Measurements from ENCODE around the gene AKR7A2. TPM values are rescaled to one million over a fixed set of nuclear protein-coding genes. Genes with fewer than 3 reads are reported as not detected.

AKR7A2 gene
- total RNA-seq, 3 donors from 2014 or later, result 57.9 to 85.2 (median 72.1) TPM

- Histone ChIP-seq H3K4me3 (no peak overlapping the region), H3K4me1 (ENCODE audit: low read depth) (peaks cover 22% of the 10 kb centered on the region), H3K36me3 (ENCODE audit: low read depth) (peaks cover 3% of the 10 kb centered on the region), H3K9me3 (no peaks in the 10 kb centered on the region)
- ATAC-seq, result no peak
- no peak for TF ChIP-seq CTCF (IDR thresholded peaks at IDR 0.05)
- DNase-seq, result no peak
- intact Hi-C loops (cut with DNase I, micrococcal nuclease), result no loop called here
Observed at GRCh38 chr1:19313961-19314882, 2.3 kb upstream of the AKR7A2 start.

DNA sequence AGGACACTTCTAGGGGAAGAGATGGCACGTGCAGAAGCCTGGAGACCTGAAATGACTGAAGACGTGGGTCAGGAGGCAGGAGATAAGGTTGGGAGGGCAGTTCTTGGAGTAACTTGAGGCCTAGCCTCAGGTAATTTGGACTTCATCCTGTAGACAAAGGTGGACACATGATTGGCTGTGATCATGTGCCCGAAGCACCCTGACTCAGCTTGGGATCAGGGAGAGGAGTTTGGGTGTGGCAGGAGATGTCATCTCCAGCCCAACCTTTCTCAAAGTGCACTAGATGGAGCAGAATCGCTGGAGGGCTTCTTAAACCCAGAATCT lies 1.7 kb upstream of the AKR7A2 start:
- H3K36me3 ChIP-seq (ENCODE audit: low read depth), result peaks cover 3% of the 10 kb centered on the region
- no peak overlapping the region for H3K4me3 ChIP-seq
- no peak for DNase-seq
- intact Hi-C loops (cut with DNase I, micrococcal nuclease), result no loop called here
- no peak for TF ChIP-seq CTCF (IDR thresholded peaks at IDR 0.05)
- peaks cover 23% of the 10 kb centered on the region for H3K4me1 ChIP-seq (ENCODE audit: low read depth)
- no peaks in the 10 kb centered on the region for H3K9me3 ChIP-seq
- no peak for ATAC-seq

DNA sequence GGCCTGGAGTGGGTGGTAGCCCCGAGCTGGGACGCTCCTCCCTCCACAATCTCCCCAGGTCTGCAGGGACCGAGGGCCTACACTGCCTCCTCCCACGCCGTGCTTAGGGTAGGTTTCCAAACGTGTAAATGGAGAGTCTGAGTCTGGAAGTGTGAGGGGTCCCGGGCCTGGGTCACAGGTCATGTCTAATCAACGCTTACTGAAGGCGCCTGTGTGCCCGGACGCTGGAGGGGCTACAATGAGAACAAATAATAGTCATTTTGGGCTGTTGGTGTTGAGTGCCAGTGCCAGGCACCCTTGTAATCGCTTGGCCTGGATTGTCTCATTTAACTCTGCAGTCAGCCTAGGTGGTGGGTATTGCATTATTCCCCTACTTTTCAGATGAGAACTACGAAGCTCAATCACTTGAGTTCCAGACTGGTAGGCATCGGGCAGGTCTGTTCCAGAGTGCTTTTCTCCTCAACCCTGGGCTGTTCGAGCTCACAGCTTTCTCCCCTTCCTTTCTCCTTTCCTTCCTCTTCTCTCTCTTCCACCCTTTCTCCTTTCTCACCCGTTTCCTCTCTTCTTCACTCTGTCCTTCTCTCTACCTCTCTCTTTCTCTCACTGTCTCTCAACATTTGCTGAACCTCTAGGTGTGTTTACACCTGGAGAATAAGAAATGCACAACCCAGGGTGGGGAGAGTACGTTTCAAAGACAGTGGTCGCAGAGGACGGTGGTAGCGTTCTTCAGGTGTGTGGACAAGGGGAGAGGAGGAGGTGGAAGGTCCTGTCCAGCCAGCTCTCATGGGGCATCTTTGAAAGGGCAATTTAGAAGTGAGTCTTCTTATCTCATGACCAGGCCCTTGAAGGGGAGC lies 1.1 kb upstream of the AKR7A2 start:
- H3K4me3 ChIP-seq, result peak overlapping the region; percentile 61
- TF ChIP-seq CTCF (IDR thresholded peaks at IDR 0.05), result no peak
- DNase-seq, result peak in 1 of 3 donors; percentile 39
- H3K9me3 ChIP-seq, result no peaks in the 10 kb centered on the region
- peaks cover 3% of the 10 kb centered on the region for H3K36me3 ChIP-seq (ENCODE audit: low read depth)
- H3K4me1 ChIP-seq (ENCODE audit: low read depth), result peaks cover 27% of the 10 kb centered on the region
- peak; percentile 35 for ATAC-seq
- intact Hi-C loops (cut with DNase I, micrococcal nuclease), result no loop called here

DNA sequence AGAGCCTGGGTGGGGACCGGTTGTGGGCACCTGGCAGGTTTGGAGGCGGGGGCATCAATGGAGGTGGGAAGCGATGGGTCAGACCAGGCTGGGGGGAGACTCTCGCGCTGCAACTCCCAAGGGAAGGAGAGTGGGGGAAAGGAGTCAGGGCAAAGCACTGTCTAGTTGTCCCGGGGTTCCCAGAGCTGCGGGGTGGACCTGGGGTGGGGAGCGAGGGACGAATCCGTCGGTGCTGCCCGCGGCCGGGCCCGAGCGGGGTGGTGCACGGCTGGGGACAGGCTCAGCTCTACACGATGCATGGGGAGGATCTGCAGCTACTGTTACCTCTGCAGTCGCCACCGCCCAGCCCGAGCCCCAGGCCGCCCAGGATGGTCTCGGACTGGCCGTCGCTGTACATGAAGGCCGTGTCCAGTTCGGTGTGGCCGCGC lies 427 bp downstream of the AKR7A2 start:
- peaks cover 3% of the 10 kb centered on the region for H3K36me3 ChIP-seq (ENCODE audit: low read depth)
- no peak for TF ChIP-seq CTCF (IDR thresholded peaks at IDR 0.05)
- DNase-seq, result peak in 1 of 3 donors; percentile 67
- peak; percentile 19 for ATAC-seq
- intact Hi-C loops (cut with DNase I, micrococcal nuclease), result no loop called here
- H3K9me3 ChIP-seq, result no peaks in the 10 kb centered on the region
- peaks cover 38% of the 10 kb centered on the region for H3K4me1 ChIP-seq (ENCODE audit: low read depth)
- H3K4me3 ChIP-seq, result peak overlapping the region; percentile 31

DNA sequence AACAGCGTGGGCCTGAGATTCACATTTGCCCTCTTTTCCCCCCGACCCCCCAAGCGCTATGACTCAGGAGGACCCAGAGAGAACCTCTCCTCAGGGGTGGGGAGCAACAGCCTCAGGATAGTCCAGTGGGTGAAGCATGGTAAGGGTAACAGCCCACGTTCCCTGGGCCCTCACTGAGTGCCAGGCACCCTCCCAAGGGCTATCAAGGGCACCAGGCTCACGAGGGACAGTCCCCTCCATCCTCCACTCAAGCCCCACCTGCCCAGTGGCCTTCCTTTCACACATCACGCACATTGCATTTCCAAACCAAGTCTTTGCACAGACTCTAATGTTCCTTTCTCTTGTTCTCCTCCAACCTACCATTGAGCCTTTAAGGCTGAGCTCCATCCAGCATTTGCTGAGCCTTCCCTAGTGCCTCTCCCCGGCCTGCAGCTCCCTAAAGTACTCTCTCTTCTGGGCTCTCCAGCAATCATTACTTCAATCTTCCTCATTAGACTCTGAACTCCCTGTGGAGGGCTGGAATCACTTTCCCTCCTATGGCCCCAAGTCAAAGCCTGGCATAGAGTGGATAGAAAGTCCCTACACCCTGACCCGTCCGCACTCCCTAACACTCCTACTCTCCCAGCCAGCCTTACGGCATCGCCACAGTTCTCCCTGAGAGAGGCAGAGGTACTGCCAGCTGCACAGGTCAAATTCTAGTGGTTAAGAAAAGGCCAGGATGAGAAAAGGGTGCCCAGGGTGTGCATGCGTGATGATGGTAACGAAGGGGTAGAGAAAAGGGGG lies 1.0 kb downstream of the AKR7A2 start:
- no peak for TF ChIP-seq CTCF (IDR thresholded peaks at IDR 0.05)
- ATAC-seq (peak; percentile 17), DNase-seq (peak in 2 of 3 donors; percentile 39 to 60)

More for the DNA sequence above, 1.0 kb downstream of the AKR7A2 start:
- Histone ChIP-seq H3K9me3 (no peaks in the 10 kb centered on the region), H3K36me3 (ENCODE audit: low read depth) (peaks cover 3% of the 10 kb centered on the region), H3K4me1 (ENCODE audit: low read depth) (peaks cover 38% of the 10 kb centered on the region), H3K4me3 (peak overlapping the region; percentile 31)
- intact Hi-C loops (cut with DNase I, micrococcal nuclease), result no loop called here

Data from mucosa of descending colon (tissue), 3 donors.